Smooth muscle cell (in vitro differentiated cells): ENCODE data around the gene NDUFA8. TPM values are rescaled to one million over a fixed set of nuclear protein-coding genes. Genes with fewer than 3 reads are reported as not detected.
"Not testable (repeated sequence)": the region's sequence is repeated elsewhere in the genome, so short reads cannot be mapped to it uniquely, and the experiment has no call there.

Source experiments
- DNase-seq: peaks from one replicate; lab custom pipeline; 2025; ENCODE audit not compliant: unreplicated experiment; lab: John Stamatoyannopoulos, UW
- H2AFZ ChIP-seq: fragments of 200-600 bp; sonication (generic); 2 replicates; pipeline ENCODE4 v1.6.0; 2016; ENCODE audit warnings: antibody characterized with exemption, low read depth, mild to moderate bottlenecking
- H3F3A ChIP-seq: fragments of 200-600 bp; sonication (generic); 2 replicates; pipeline ENCODE4 v1.6.0; 2017; ENCODE audit warnings: antibody characterized with exemption, low read depth
- H3K27ac ChIP-seq: fragments of 200-600 bp; sonication (generic); 2 replicates; pipeline ENCODE4 v1.5.1; 2016; ENCODE audit warnings: low read depth, mild to moderate bottlenecking
- H3K27me3 ChIP-seq: fragments of 200-600 bp; sonication (generic); 2 replicates; pipeline ENCODE4 v1.6.1; 2016; ENCODE audit warnings: low read depth, mild to moderate bottlenecking
- H3K36me3 ChIP-seq: fragments of 200-600 bp; sonication (generic); 2 replicates; pipeline ENCODE4 v1.5.1; 2016; ENCODE audit warnings: low read depth
- H3K4me1 ChIP-seq: fragments of 200-600 bp; sonication (generic); 2 replicates; pipeline ENCODE4 v1.5.1; 2016; ENCODE audit warnings: low read depth
- H3K4me2 ChIP-seq: fragments of 200-600 bp; sonication (generic); 2 replicates; pipeline ENCODE4 v1.6.0; 2016; ENCODE audit warnings: mild to moderate bottlenecking
- H3K4me3 ChIP-seq: fragments of 200-600 bp; sonication (generic); 2 replicates; pipeline ENCODE4 v1.5.1; 2016; ENCODE audit warnings: mild to moderate bottlenecking
- H3K79me2 ChIP-seq: fragments of 200-600 bp; sonication (generic); 2 replicates; pipeline ENCODE4 v1.6.0; 2016; ENCODE audit warnings: low read depth, mild to moderate bottlenecking
- H3K9ac ChIP-seq: fragments of 200-600 bp; sonication (generic); 2 replicates; pipeline ENCODE4 v1.6.0; 2016; ENCODE audit warnings: low read depth
- H3K9me3 ChIP-seq: fragments of 200-600 bp; sonication (generic); replicated peaks from 2 replicates; pipeline ENCODE4 v1.5.1; 2016; ENCODE audit warnings: low read depth
- H4K20me1 ChIP-seq: fragments of 200-600 bp; sonication (generic); 2 replicates; pipeline ENCODE4 v1.6.0; 2016; ENCODE audit warnings: low read depth
- WGBS: methylation state at CpG from one replicate; pipeline ENCODE4 v1.1.7; 2016; ENCODE audit warnings: low lambda C conversion rate; 5-methylcytosine and 5-hydroxymethylcytosine counted together
- polyA plus RNA-seq: library from polyadenylated mRNA; unstranded; fragments of >200 nt; fragmentation: Nextera tagmentation; extraction: Ambion mirVana; gene quantifications from 2 replicates; pipeline ENCODE4 v1.2.1, GENCODE V29; 2016
- total RNA-seq: library from RNA; depleted of rRNA; stranded (reverse); fragments of >200 nt; gene quantifications from 2 replicates; pipeline ENCODE4 v1.2.3, GENCODE V29; 2014
- TF ChIP-seq, protein P1 (sequence below): fragments of 200-600 bp; sonication (generic); IDR thresholded peaks from 2 replicates; pipeline ENCODE4 v1.5.1; 2017; ENCODE audit warnings: borderline replicate concordance, mild to moderate bottlenecking, antibody characterized with exemption; ENCODE audit not compliant: insufficient read depth, poor library complexity, severe bottlenecking

The NDUFA8 gene
- total and polyA plus RNA-seq, 2 experiments from 2014 or later, result 47.5 to 126 TPM

DNA sequence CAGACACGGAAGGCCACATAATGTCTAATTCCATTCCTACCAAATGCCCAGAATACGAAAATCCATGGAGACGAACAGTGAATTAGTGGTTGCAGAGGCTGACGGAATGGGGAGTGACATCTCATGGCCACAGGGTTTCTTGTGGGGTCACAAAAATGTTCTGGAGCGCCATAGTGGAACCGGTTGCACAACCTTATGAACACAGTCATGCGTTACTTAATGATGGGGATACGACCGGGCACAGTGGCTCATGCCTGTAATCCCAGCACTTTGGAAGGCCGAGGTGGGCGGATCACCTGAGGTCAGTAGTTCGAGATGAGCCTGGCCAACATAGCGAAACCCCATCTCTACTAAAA lies 40.4 kb downstream of the NDUFA8 start:
- no peaks in the 10 kb centered on the region for H4K20me1 ChIP-seq
- H3K4me2 ChIP-seq, result no peak overlapping the region
- WGBS, result 78% methylated on average over 13 of the region's 13 CpGs
- no peak for DNase-seq
- H3K27ac ChIP-seq, result no peak overlapping the region
- no peaks in the 10 kb centered on the region for H3K36me3 ChIP-seq
- peaks cover 5% of the 10 kb centered on the region for H3K27me3 ChIP-seq
- no peak overlapping the region for H3K4me3 ChIP-seq
- H3K79me2 ChIP-seq, result no peaks in the 10 kb centered on the region
- no peaks in the 10 kb centered on the region for H3K9me3 ChIP-seq
- H3K9ac ChIP-seq, result no peak overlapping the region
- H3K4me1 ChIP-seq, result no peaks in the 10 kb centered on the region
- H3F3A ChIP-seq, result no peaks in the 10 kb centered on the region
- no peak overlapping the region for H2AFZ ChIP-seq
- TF ChIP-seq, protein P1, sequence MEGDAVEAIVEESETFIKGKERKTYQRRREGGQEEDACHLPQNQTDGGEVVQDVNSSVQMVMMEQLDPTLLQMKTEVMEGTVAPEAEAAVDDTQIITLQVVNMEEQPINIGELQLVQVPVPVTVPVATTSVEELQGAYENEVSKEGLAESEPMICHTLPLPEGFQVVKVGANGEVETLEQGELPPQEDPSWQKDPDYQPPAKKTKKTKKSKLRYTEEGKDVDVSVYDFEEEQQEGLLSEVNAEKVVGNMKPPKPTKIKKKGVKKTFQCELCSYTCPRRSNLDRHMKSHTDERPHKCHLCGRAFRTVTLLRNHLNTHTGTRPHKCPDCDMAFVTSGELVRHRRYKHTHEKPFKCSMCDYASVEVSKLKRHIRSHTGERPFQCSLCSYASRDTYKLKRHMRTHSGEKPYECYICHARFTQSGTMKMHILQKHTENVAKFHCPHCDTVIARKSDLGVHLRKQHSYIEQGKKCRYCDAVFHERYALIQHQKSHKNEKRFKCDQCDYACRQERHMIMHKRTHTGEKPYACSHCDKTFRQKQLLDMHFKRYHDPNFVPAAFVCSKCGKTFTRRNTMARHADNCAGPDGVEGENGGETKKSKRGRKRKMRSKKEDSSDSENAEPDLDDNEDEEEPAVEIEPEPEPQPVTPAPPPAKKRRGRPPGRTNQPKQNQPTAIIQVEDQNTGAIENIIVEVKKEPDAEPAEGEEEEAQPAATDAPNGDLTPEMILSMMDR, result no peak

DNA sequence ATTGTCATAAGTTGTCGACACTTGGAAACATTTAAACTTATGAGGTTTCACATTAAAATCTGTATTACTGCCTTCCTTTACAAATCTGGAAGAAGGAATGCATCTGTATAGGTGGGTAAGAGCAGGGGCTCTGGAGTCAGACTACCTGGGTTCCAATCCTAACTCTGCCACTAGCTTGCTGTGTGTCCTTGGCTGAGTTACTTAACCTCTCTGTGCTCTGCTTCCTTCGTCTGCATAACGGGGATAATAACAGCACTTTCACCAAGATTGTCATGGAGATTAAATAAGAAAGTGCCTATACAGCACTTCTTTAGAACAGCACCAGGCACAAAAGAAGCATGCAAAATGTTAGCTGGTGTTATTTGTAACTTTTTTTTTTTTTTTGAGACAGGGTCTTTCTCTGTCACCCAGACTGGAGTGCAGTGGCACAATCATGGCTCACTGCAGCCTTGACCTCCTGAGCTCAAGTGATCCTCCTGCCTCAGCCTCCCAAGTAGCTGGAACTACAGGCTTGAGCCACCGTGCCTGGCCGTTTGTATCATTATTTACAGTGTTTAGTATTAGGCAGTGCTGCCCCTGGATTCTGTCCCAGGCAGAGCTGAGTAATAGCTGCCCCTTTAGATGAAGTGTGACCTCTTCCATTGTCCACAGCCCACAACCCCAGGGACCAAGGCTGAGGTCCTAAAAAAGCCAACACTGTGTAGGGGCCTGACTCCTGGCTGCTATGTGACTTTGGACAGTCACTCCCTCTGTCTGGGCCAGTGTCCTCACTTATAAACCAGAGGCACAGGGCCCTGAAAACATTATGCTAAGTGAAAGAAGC lies 41.0 kb downstream of the NDUFA8 start:
- 90% methylated on average over 5 of the region's 5 CpGs for WGBS
- DNase-seq, result no peak
- H3K9ac ChIP-seq, result no peak overlapping the region
- H3K4me3 ChIP-seq, result no peak overlapping the region
- TF ChIP-seq, protein P1, result no peak
- no peaks in the 10 kb centered on the region for H4K20me1 ChIP-seq
- no peaks in the 10 kb centered on the region for H3K36me3 ChIP-seq
- peaks cover 5% of the 10 kb centered on the region for H3K27me3 ChIP-seq
- no peaks in the 10 kb centered on the region for H3K9me3 ChIP-seq
- no peaks in the 10 kb centered on the region for H3F3A ChIP-seq
- H3K4me2 ChIP-seq, result no peak overlapping the region
- no peaks in the 10 kb centered on the region for H3K4me1 ChIP-seq
- H3K27ac ChIP-seq, result no peak overlapping the region
- no peaks in the 10 kb centered on the region for H3K79me2 ChIP-seq
- H2AFZ ChIP-seq, result no peak overlapping the region

DNA sequence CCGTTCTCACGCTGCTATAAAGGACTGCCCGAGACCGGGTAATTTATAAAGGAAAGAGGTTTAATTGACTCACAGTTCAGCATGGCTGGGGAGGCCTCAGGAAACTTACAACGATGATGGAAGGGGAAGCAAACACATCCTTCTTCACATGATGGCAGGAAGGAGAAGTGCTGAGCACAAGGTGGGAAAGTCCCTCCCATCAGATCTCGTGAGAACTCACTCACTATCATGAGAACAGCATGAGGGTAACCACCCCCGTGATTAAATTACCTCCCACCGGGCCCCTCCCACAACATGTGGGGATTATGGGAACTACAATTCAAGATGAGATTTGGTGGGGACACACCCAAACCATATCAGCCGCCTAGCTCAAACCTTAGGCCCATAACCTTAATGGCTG lies 42.3 kb downstream of the NDUFA8 start:
- H3K79me2 ChIP-seq, H3K4me1 ChIP-seq, H2AFZ ChIP-seq, H4K20me1 ChIP-seq, H3F3A ChIP-seq, H3K9me3 ChIP-seq, H3K4me3 ChIP-seq, H3K36me3 ChIP-seq, H3K27me3 ChIP-seq, H3K9ac ChIP-seq, H3K4me2 ChIP-seq, DNase-seq, H3K27ac ChIP-seq: not testable (repeated sequence)
- WGBS, result 85% methylated on average over 9 of the region's 9 CpGs

DNA sequence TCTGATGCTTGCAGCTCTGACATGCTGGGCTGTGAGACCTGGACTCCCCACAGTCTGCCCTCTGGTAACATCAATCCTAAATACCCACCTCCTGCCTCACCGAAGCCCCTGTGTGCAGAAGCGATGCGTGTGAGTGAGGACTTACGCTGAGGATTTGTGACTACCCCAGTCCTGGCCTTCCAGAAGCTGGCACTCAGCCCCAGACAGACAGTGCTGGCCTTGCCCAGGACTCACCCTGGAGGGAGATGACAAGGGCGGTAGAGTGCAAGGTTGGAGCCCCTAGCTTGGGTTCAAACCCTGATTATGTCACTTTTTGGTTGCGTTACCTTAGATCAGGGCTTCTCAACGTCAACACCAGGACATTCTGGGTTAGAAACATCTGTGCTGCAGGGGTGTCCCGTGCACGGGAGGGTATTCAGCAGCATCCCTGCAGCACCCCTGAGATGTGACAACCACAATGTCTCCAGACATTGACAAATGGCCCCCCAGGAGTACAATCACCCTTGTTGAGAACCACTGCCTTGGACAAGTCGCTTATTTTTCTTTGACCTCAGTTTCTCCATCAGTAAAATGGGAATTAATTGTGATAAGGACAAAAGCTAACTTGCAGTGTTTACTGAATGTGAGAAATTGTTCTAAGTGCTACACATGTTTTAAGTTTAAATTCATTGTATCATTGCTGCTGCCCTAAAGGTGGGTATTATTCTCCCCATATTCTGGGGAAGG lies 43.0 kb downstream of the NDUFA8 start:
- Histone ChIP-seq H3K4me1 (no peaks in the 10 kb centered on the region), H3K4me2 (no peak overlapping the region), H3K4me3 (no peak overlapping the region), H3K79me2 (no peaks in the 10 kb centered on the region), H3F3A (no peaks in the 10 kb centered on the region), H4K20me1 (no peaks in the 10 kb centered on the region), H3K36me3 (no peaks in the 10 kb centered on the region), H3K27me3 (peaks cover 8% of the 10 kb centered on the region), H3K9me3 (no peaks in the 10 kb centered on the region), H3K9ac (no peak overlapping the region), H2AFZ (no peak overlapping the region), H3K27ac (no peak overlapping the region)
- 90% methylated on average over 10 of the region's 10 CpGs for WGBS
- TF ChIP-seq, protein P1, result no peak
- DNase-seq, result no peak
